ENCODE measurements around the gene HIP1R.

HIP1R gene

GRCh38 chr12:122830517-122831214 is 4.6 kb upstream of the HIP1R start:
- peak; percentile 71 for DNase-seq (ENCODE audit: low read depth)
- no peak overlapping the region for H3K4me3 ChIP-seq (ENCODE audit: low read depth, low read length)

- DNase-seq (ENCODE audit: low read depth) = peak; percentile 22
These were observed 945 bp upstream of the HIP1R start for GRCh38 chr12:122834104-122834920.

GRCh38 chr12:122835750-122836026 is 431 bp downstream of the HIP1R start:
- peak overlapping the region; percentile 68 for H3K4me3 ChIP-seq (ENCODE audit: low read depth, low read length)
- DNase-seq (ENCODE audit: low read depth) = no peak

More at GRCh38 chr12:122834104-122834920, 945 bp upstream of the HIP1R start:
- peak overlapping the region; percentile 68 for H3K4me3 ChIP-seq (ENCODE audit: low read depth, low read length)

GRCh38 chr12:122836027-122836921 is 1.0 kb downstream of the HIP1R start:
- no peak for DNase-seq (ENCODE audit: low read depth)
- peak overlapping the region; percentile 68 for H3K4me3 ChIP-seq (ENCODE audit: low read depth, low read length)

- DNase-seq (ENCODE audit: low read depth) = no peak
- no peak overlapping the region for H3K4me3 ChIP-seq (ENCODE audit: low read depth, low read length)
These were observed 2.3 kb downstream of the HIP1R start for GRCh38 chr12:122837306-122838265.

- H3K4me3 ChIP-seq (ENCODE audit: low read depth, low read length) = no peak overlapping the region
- DNase-seq (ENCODE audit: low read depth) = no peak
These were observed 3.6 kb downstream of the HIP1R start for GRCh38 chr12:122838841-122839240.

- no peak for DNase-seq (ENCODE audit: low read depth)
- no peak overlapping the region for H3K4me3 ChIP-seq (ENCODE audit: low read depth, low read length)
These were observed 4.8 kb downstream of the HIP1R start for GRCh38 chr12:122839907-122840554.

- DNase-seq (ENCODE audit: low read depth) = no peak
- no peak overlapping the region for H3K4me3 ChIP-seq (ENCODE audit: low read depth, low read length)
These were observed 5.6 kb downstream of the HIP1R start for GRCh38 chr12:122840580-122841513.

GRCh38 chr12:122841544-122842321 is 6.5 kb downstream of the HIP1R start:
- H3K4me3 ChIP-seq (ENCODE audit: low read depth, low read length) = no peak overlapping the region
- no peak for DNase-seq (ENCODE audit: low read depth)

- no peak for DNase-seq (ENCODE audit: low read depth)
- H3K4me3 ChIP-seq (ENCODE audit: low read depth, low read length) = no peak overlapping the region
These were observed 7.5 kb downstream of the HIP1R start for GRCh38 chr12:122842505-122843405.

GRCh38 chr12:122843455-122843854 is 8.2 kb downstream of the HIP1R start:
- DNase-seq (ENCODE audit: low read depth) = no peak
- H3K4me3 ChIP-seq (ENCODE audit: low read depth, low read length) = no peak overlapping the region

GRCh38 chr12:122844366-122844971 is 9.2 kb downstream of the HIP1R start:
- DNase-seq (ENCODE audit: low read depth) = no peak
- no peak overlapping the region for H3K4me3 ChIP-seq (ENCODE audit: low read depth, low read length)

- H3K4me3 ChIP-seq (ENCODE audit: low read depth, low read length) = no peak overlapping the region
These were observed 10.0 kb downstream of the HIP1R start for GRCh38 chr12:122845041-122845864.

GRCh38 chr12:122845865-122846621 is 10.8 kb downstream of the HIP1R start:
- H3K4me3 ChIP-seq (ENCODE audit: low read depth, low read length) = no peak overlapping the region
- no peak for DNase-seq (ENCODE audit: low read depth)

More at GRCh38 chr12:122845041-122845864, 10.0 kb downstream of the HIP1R start:
- no peak for DNase-seq (ENCODE audit: low read depth)

All from skeletal muscle cell (primary cell).